PC-9 (cell line): Measurements from ENCODE around the gene ZNF30.

Experiments
- EZH2 ChIP-seq: fragments of 200-600 bp; sonication (generic); IDR thresholded peaks from 2 replicates; pipeline ENCODE4 v1.8.0; 2017; ENCODE audit warnings: antibody characterized with exemption, low read depth
- TF ChIP-seq, protein P1 (sequence below): fragments of 200-600 bp; sonication (generic); conservative IDR thresholded peaks from 2 replicates; pipeline ENCODE4 v1.6.1; 2017; ENCODE audit warnings: mixed run types, antibody characterized with exemption, mild to moderate bottlenecking, moderate library complexity

DNA sequence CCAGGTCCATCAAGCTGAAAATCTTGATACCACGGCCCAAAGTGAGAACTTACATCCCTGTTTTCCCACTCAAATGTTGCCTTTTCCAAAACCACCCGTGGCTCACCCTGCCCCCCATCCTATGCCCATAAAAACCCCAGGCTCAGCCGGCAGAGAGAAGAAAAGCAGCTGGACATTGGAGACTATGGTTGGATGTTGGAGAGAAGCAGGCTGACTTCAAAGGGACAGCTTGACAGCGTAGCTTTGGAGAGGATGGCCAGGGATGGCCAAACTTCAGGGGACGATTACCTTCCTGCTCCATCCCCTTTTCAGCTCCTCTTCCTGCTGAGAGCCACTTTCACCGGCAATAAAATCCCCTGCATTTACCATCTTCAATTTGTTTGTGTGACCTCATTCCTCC lies 40.8 kb downstream of the ZNF30 start:
- TF ChIP-seq, protein P1, sequence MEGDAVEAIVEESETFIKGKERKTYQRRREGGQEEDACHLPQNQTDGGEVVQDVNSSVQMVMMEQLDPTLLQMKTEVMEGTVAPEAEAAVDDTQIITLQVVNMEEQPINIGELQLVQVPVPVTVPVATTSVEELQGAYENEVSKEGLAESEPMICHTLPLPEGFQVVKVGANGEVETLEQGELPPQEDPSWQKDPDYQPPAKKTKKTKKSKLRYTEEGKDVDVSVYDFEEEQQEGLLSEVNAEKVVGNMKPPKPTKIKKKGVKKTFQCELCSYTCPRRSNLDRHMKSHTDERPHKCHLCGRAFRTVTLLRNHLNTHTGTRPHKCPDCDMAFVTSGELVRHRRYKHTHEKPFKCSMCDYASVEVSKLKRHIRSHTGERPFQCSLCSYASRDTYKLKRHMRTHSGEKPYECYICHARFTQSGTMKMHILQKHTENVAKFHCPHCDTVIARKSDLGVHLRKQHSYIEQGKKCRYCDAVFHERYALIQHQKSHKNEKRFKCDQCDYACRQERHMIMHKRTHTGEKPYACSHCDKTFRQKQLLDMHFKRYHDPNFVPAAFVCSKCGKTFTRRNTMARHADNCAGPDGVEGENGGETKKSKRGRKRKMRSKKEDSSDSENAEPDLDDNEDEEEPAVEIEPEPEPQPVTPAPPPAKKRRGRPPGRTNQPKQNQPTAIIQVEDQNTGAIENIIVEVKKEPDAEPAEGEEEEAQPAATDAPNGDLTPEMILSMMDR = no peak
- TF ChIP-seq EZH2 = no peak
